PC-9 (cell line): ENCODE results near the gene GABRB1. TPM values are rescaled to one million over a fixed set of nuclear protein-coding genes. Genes with fewer than 3 reads are reported as not detected.

Experiments used
- BruUV-seq: library from RNA; stranded (reverse); fragments of 400-500 nt; replicated peaks from 2 replicates; lab custom pipeline; 2021; lab: Mats Ljungman, UMichigan
- CTCF ChIA-PET: fragments of 300-600 bp; sonication (Branson Sonifier 250); formaldehyde crosslinking; loops from one replicate; lab custom pipeline; 2022; ENCODE audit warnings: antibody characterized with exemption; lab: Charles Lee
- POLR2A ChIA-PET: fragments of 300-600 bp; sonication (Branson Sonifier 250); formaldehyde crosslinking; loops from one replicate; lab custom pipeline; 2022; ENCODE audit warnings: antibody characterized with exemption; ENCODE audit not compliant: unreplicated experiment; lab: Charles Lee
- DNase-seq, 2 experiments: peaks; one replicate each; pipeline versions ENCODE4 v3.0.0 to v3.0.0-alpha.2; 2015 to 2022; ENCODE audit warnings: mixed read lengths in 1 of 2
- H2AFZ ChIP-seq: fragments of 200-600 bp; sonication (generic); 2 replicates; pipeline ENCODE4 v1.8.1; 2017; ENCODE audit warnings: antibody characterized with exemption
- H3F3A ChIP-seq: fragments of 200-600 bp; sonication (generic); 2 replicates; pipeline ENCODE4 v1.8.1; 2017; ENCODE audit warnings: antibody characterized with exemption, mild to moderate bottlenecking, low read depth; ENCODE audit not compliant: insufficient read depth
- H3K27ac ChIP-seq: fragments of 200-600 bp; sonication (generic); 2 replicates; pipeline ENCODE4 v1.6.1; 2016; ENCODE audit warnings: mixed run types
- H3K27me3 ChIP-seq: fragments of 200-600 bp; sonication (generic); 2 replicates; pipeline ENCODE4 v1.6.1; 2016; ENCODE audit warnings: low read depth, mixed run types; ENCODE audit not compliant: insufficient read depth
- H3K36me3 ChIP-seq: fragments of 200-600 bp; sonication (generic); 2 replicates; pipeline ENCODE4 v1.6.1; 2016; ENCODE audit warnings: low read depth, mixed run types
- H3K4me1 ChIP-seq: fragments of 200-600 bp; sonication (generic); replicated peaks from 2 replicates; pipeline ENCODE4 v1.6.1; 2016; ENCODE audit warnings: mixed run types; ENCODE audit not compliant: insufficient read depth
- H3K4me2 ChIP-seq: fragments of 200-600 bp; sonication (generic); 2 replicates; pipeline ENCODE4 v1.6.1; 2017; ENCODE audit warnings: mixed run types
- H3K4me3 ChIP-seq: fragments of 200-600 bp; sonication (generic); 2 replicates; pipeline ENCODE4 v1.6.1; 2016; ENCODE audit warnings: mixed run types
- H3K79me2 ChIP-seq: fragments of 200-600 bp; sonication (generic); 2 replicates; pipeline ENCODE4 v1.6.1; 2017; ENCODE audit warnings: low read depth, mixed run types
- H3K9me2 ChIP-seq: fragments of 200-600 bp; sonication (generic); 2 replicates; pipeline ENCODE4 v1.8.1; 2017; ENCODE audit warnings: mild to moderate bottlenecking; ENCODE audit not compliant: insufficient read depth
- H3K9me3 ChIP-seq: fragments of 200-600 bp; sonication (generic); 2 replicates; pipeline ENCODE4 v1.8.1; 2016; ENCODE audit warnings: low read depth; ENCODE audit not compliant: insufficient read depth
- H4K20me1 ChIP-seq: fragments of 200-600 bp; sonication (generic); 2 replicates; pipeline ENCODE4 v1.8.1; 2017; ENCODE audit not compliant: insufficient read depth
- CTCF ChIP-seq: fragments of 200-600 bp; sonication (generic); conservative IDR thresholded peaks from 2 replicates; pipeline ENCODE4 v1.6.1; 2017; ENCODE audit warnings: mixed run types, antibody characterized with exemption, mild to moderate bottlenecking, moderate library complexity
- EZH2 ChIP-seq: fragments of 200-600 bp; sonication (generic); IDR thresholded peaks from 2 replicates; pipeline ENCODE4 v1.8.0; 2017; ENCODE audit warnings: antibody characterized with exemption, low read depth
- intact Hi-C: fragments of 100-400 bp; cut with micrococcal nuclease; formaldehyde crosslinking; loops from one replicate; pipeline ENCODE4 v1.10.0; 2022; ENCODE audit not compliant: unreplicated experiment
- total RNA-seq: library from RNA; stranded (reverse); gene quantifications from 2 replicates; pipeline ENCODE4 v1.2.3, GENCODE V29; 2021

GABRB1 gene
- total RNA-seq, 1 experiment from 2014 or later = not detected

DNA sequence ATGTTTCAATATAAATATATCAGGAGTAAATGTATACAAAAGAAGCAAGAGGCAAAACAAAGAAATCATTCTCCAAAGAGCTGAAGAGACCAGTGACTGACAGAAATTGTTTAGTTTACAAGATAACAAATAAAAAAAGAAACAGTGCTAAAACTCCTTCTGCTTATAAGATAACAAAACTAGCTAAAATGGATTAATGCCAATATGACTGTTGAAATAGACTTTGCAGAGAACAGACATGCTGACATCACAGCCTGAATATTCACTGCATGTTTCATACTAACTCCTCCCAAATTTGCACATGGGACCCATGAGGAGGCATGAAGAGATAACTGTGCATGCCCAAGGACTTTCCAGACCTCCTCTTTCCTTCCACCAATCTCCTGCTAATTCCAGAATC lies 31.8 kb upstream of the GABRB1 start:
- Histone ChIP-seq H3F3A (no peaks in the 10 kb centered on the region), H3K9me2 (no peaks in the 10 kb centered on the region), H3K79me2 (no peaks in the 10 kb centered on the region), H3K27ac (no peak overlapping the region), H3K4me2 (no peak overlapping the region), H2AFZ (no peak overlapping the region), H3K27me3 (no peaks in the 10 kb centered on the region), H4K20me1 (no peaks in the 10 kb centered on the region), H3K4me1 (no peaks in the 10 kb centered on the region), H3K36me3 (no peaks in the 10 kb centered on the region), H3K4me3 (no peak overlapping the region), H3K9me3 (no peaks in the 10 kb centered on the region; the same call in 1 of the 2 replicates)
- CTCF ChIA-PET = no interaction called here
- BruUV-seq = no TSS peak
- POLR2A ChIA-PET = no interaction called here
- intact Hi-C loops = no loop called here
- no peak for DNase-seq
- TF ChIP-seq CTCF (no peak), EZH2 (no peak)

- no TSS peak for BruUV-seq
- H3K4me2 ChIP-seq = no peak overlapping the region
- ChIA-PET POLR2A (no interaction called here), CTCF (no interaction called here)
- no peaks in the 10 kb centered on the region for H3K4me1 ChIP-seq
- H3F3A ChIP-seq = no peaks in the 10 kb centered on the region
- no peaks in the 10 kb centered on the region for H4K20me1 ChIP-seq
- no peaks in the 10 kb centered on the region for H3K79me2 ChIP-seq
- intact Hi-C loops = no loop called here
- DNase-seq = no peak
- no peaks in the 10 kb centered on the region for H3K27me3 ChIP-seq
- TF ChIP-seq CTCF (no peak), EZH2 (no peak)
- no peaks in the 10 kb centered on the region for H3K9me2 ChIP-seq
- no peaks in the 10 kb centered on the region for H3K36me3 ChIP-seq
- no peaks in the 10 kb centered on the region; the same call in 1 of the 2 replicates for H3K9me3 ChIP-seq
- no peak overlapping the region for H3K4me3 ChIP-seq
- no peak overlapping the region for H2AFZ ChIP-seq
- H3K27ac ChIP-seq = no peak overlapping the region
Measured at GRCh38 chr4:47000406-47000805, 31.0 kb upstream of the GABRB1 start.

GRCh38 chr4:47002580-47002979 lies 28.8 kb upstream of the GABRB1 start:
- H3K4me1 ChIP-seq = no peaks in the 10 kb centered on the region
- H3K79me2 ChIP-seq = no peaks in the 10 kb centered on the region
- ChIA-PET CTCF (no interaction called here), POLR2A (no interaction called here)
- no TSS peak for BruUV-seq
- TF ChIP-seq EZH2 = no peak
- peak; percentile 41; the same call in 1 of the 2 replicates for TF ChIP-seq CTCF
- H3K9me2 ChIP-seq = no peaks in the 10 kb centered on the region
- no peaks in the 10 kb centered on the region for H3K36me3 ChIP-seq
- H3K27ac ChIP-seq = no peak overlapping the region
- no peak for DNase-seq
- no peaks in the 10 kb centered on the region for H3K27me3 ChIP-seq
- no peak overlapping the region for H2AFZ ChIP-seq
- H3K4me2 ChIP-seq = no peak overlapping the region
- intact Hi-C loops = no loop called here
- H3K9me3 ChIP-seq = no peaks in the 10 kb centered on the region; the same call in 1 of the 2 replicates
- no peak overlapping the region for H3K4me3 ChIP-seq
- H3F3A ChIP-seq = no peaks in the 10 kb centered on the region
- H4K20me1 ChIP-seq = no peaks in the 10 kb centered on the region
